HG03045 (cell line): ENCODE data around the gene KRT14.
"Not testable (repeated sequence)": the region's sequence is repeated elsewhere in the genome, so short reads cannot be mapped to it uniquely, and the experiment has no call there.

ENCODE experiments used
- ATAC-seq: cut with Tn5 transposase; IDR thresholded peaks from one replicate; pipeline ENCODE4 v1.9.1; 2021; ENCODE audit warnings: mild to moderate bottlenecking, moderate library complexity; ENCODE audit not compliant: unreplicated experiment

The KRT14 gene

GRCh38 chr17:41548844-41549595 is 37.7 kb downstream of the KRT14 start:
- ATAC-seq = no peak

GRCh38 chr17:41547921-41548843 is 38.5 kb downstream of the KRT14 start:
- ATAC-seq = no peak

GRCh38 chr17:41547378-41547841 is 39.3 kb downstream of the KRT14 start:
- ATAC-seq = no peak

- no peak for ATAC-seq
These were observed 39.9 kb downstream of the KRT14 start for GRCh38 chr17:41546819-41547218.

GRCh38 chr17:41545829-41546410 is 40.8 kb downstream of the KRT14 start:
- ATAC-seq = no peak

GRCh38 chr17:41544935-41545334 is 41.8 kb downstream of the KRT14 start:
- no peak for ATAC-seq

GRCh38 chr17:41544491-41544892 is 42.2 kb downstream of the KRT14 start:
- ATAC-seq = no peak

GRCh38 chr17:41542786-41543185 is 43.9 kb downstream of the KRT14 start:
- ATAC-seq = not testable (repeated sequence)

GRCh38 chr17:41542357-41542756 is 44.3 kb downstream of the KRT14 start:
- ATAC-seq = no peak

- no peak for ATAC-seq
These were observed 45.6 kb downstream of the KRT14 start for GRCh38 chr17:41540921-41541625.

GRCh38 chr17:41539979-41540701 is 46.6 kb downstream of the KRT14 start:
- no peak for ATAC-seq

- no peak for ATAC-seq
These were observed 47.6 kb downstream of the KRT14 start for GRCh38 chr17:41539071-41539492.

- no peak for ATAC-seq
These were observed 48.1 kb downstream of the KRT14 start for GRCh38 chr17:41538565-41538991.

GRCh38 chr17:41537990-41538389 is 48.7 kb downstream of the KRT14 start:
- ATAC-seq = no peak

GRCh38 chr17:41537614-41537954 is 49.1 kb downstream of the KRT14 start:
- ATAC-seq = no peak

- no peak for ATAC-seq
These were observed 49.7 kb downstream of the KRT14 start for GRCh38 chr17:41536741-41537613.

GRCh38 chr17:41535764-41536481 is 50.8 kb downstream of the KRT14 start:
- no peak for ATAC-seq

- ATAC-seq = no peak
These were observed 51.7 kb downstream of the KRT14 start for GRCh38 chr17:41534899-41535546.
